HepG2 (cell line): ENCODE results near the gene PGP. TPM values are rescaled to one million over a fixed set of nuclear protein-coding genes. Genes with fewer than 3 reads are reported as not detected.
A peak's percentile ranks its signal among the peaks of the same experiment; 100 is the strongest.

Experiments
- ELF1 ChIP-seq: sonication (generic); formaldehyde crosslinking; IDR thresholded peaks from 2 replicates; pipeline ENCODE4 v1.4.0; 2020; ENCODE audit warnings: missing genetic modification reagents
- HHEX ChIP-seq: IDR thresholded peaks from 2 replicates; pipeline ENCODE4 v1.6.1; 2016; ENCODE audit warnings: control low read depth
- HOMEZ ChIP-seq: IDR thresholded peaks from 2 replicates; pipeline ENCODE4 v1.6.1; 2016; ENCODE audit warnings: low read depth
- KDM2A ChIP-seq: sonication (generic); formaldehyde crosslinking; IDR thresholded peaks from 2 replicates; pipeline ENCODE4 v1.4.0; 2020; ENCODE audit warnings: low read depth, missing genetic modification reagents, borderline replicate concordance
- SAP130 ChIP-seq: IDR thresholded peaks from 2 replicates; pipeline ENCODE4 v1.6.1; 2016; ENCODE audit warnings: low read depth
- THAP11 ChIP-seq: IDR thresholded peaks from 2 replicates; pipeline ENCODE4 v1.6.1; 2016; ENCODE audit warnings: missing biosample characterization, missing genetic modification reagents
- USF2 ChIP-seq, 2 experiments: sonication (generic) in 1 of 2; formaldehyde crosslinking in 1 of 2; IDR thresholded peaks; 2 replicates each; pipeline versions ENCODE4 v1.5.1 to v1.6.1; 2011 to 2020; ENCODE audit warnings: borderline replicate concordance in 1 of 2, low read depth in 1 of 2, low read length in 1 of 2, mild to moderate bottlenecking in 1 of 2, missing genetic modification reagents in 1 of 2, moderate library complexity in 1 of 2
- ZFP91 ChIP-seq: sonication (generic); formaldehyde crosslinking; IDR thresholded peaks from 2 replicates; pipeline ENCODE4 v1.9.0; 2022; ENCODE audit warnings: missing genetic modification reagents, mild to moderate bottlenecking, borderline replicate concordance
- ZNF225 ChIP-seq: sonication (generic); formaldehyde crosslinking; IDR thresholded peaks from 2 replicates; pipeline ENCODE4 v1.4.0; 2020; ENCODE audit warnings: mild to moderate bottlenecking, missing genetic modification reagents
- ZNF556 ChIP-seq: sonication (generic); formaldehyde crosslinking; IDR thresholded peaks from 2 replicates; pipeline ENCODE4 v1.4.0; 2020; ENCODE audit warnings: mild to moderate bottlenecking, missing genetic modification reagents, borderline replicate concordance
- ZNF703 ChIP-seq: sonication (generic); formaldehyde crosslinking; IDR thresholded peaks from 2 replicates; pipeline ENCODE4 v1.5.1; 2020; ENCODE audit warnings: missing genetic modification reagents, mild to moderate bottlenecking, moderate library complexity, borderline replicate concordance
- ZNF788 ChIP-seq: sonication (generic); formaldehyde crosslinking; IDR thresholded peaks from 2 replicates; pipeline ENCODE4 v1.5.0; 2020; ENCODE audit warnings: mild to moderate bottlenecking, missing genetic modification reagents, borderline replicate concordance
- polyA plus RNA-seq, 8 experiments: library from polyadenylated mRNA; depleted of rRNA in 3 of 8; stranded (reverse) in 7 of 8; unstranded in 1 of 8; fragments of >200 nt; fragmentation: Illumina TruSeq in 4 of 8; extraction: Trizol in 4 of 8; gene quantifications; 2 replicates each; pipeline versions ENCODE4 v1.2.1 to v1.2.3, GENCODE V29; 2011 to 2016; ENCODE audit warnings: low read depth in 4 of 8, missing spikeins in 1 of 8, mixed read lengths in 1 of 8; ENCODE audit not compliant: insufficient read depth in 1 of 8
- total RNA-seq, 5 experiments: library from RNA; depleted of rRNA; stranded (reverse); fragments of >200 nt; fragmentation: Illumina TruSeq; extraction: Trizol; gene quantifications; 2 replicates each; pipeline ENCODE4 v1.2.3, GENCODE V29; 2016; ENCODE audit warnings: low read depth in 1 of 5
- TF ChIP-seq, protein P1 (sequence below), 2 experiments: fragments of 450-650 bp in 1 of 2; sonication (generic) in 1 of 2; formaldehyde crosslinking in 1 of 2; IDR thresholded peaks; 2 replicates each; pipeline versions ENCODE4 v1.6.1 to v1.8.0; 2016 to 2022; ENCODE audit warnings: antibody characterized with exemption in 1 of 2, mild to moderate bottlenecking in 1 of 2, missing genetic modification reagents in 1 of 2

PGP gene
- total and polyA plus RNA-seq, 2 of the 13 experiments (the other 11 are each of a cell fraction or from before 2014, with no cell fraction given) = 7.3 to 18.3 TPM

GRCh38 chr16:2226245-2226793 lies 11.7 kb upstream of the PGP start (continued):
- TF ChIP-seq ZFP91 (CRISPR knock-in tag) = 0 out of 2 replicates have a peak, but pooled peaks have one; percentile 9
- TF ChIP-seq KDM2A (CRISPR knock-in tag) = peak; percentile 37; the same call in 1 of the 2 replicates
- no peak for TF ChIP-seq USF2 (IDR thresholded peaks at IDR 0.05; ENCODE audit: low read depth, low read length)
- no peak for TF ChIP-seq USF2 (CRISPR knock-in tag; IDR thresholded peaks at IDR 0.05; ENCODE audit: borderline replicate concordance)
- no peak for TF ChIP-seq ZNF703 (CRISPR knock-in tag)
- no peak for TF ChIP-seq ZNF225 (CRISPR knock-in tag)
- TF ChIP-seq ZNF788 = peak; percentile 29; the same call in 1 of the 2 replicates
- TF ChIP-seq ELF1 = peak; percentile 39; the same call in 1 of the 2 replicates
- TF ChIP-seq HOMEZ (CRISPR knock-in tag) = no peak
- TF ChIP-seq HHEX (CRISPR knock-in tag) = peak; percentile 75
- peak; percentile 56; the same call in 1 of the 2 replicates for TF ChIP-seq ZNF556 (CRISPR knock-in tag)
- TF ChIP-seq SAP130 (CRISPR knock-in tag) = peak; percentile 79
- TF ChIP-seq, protein P1, sequence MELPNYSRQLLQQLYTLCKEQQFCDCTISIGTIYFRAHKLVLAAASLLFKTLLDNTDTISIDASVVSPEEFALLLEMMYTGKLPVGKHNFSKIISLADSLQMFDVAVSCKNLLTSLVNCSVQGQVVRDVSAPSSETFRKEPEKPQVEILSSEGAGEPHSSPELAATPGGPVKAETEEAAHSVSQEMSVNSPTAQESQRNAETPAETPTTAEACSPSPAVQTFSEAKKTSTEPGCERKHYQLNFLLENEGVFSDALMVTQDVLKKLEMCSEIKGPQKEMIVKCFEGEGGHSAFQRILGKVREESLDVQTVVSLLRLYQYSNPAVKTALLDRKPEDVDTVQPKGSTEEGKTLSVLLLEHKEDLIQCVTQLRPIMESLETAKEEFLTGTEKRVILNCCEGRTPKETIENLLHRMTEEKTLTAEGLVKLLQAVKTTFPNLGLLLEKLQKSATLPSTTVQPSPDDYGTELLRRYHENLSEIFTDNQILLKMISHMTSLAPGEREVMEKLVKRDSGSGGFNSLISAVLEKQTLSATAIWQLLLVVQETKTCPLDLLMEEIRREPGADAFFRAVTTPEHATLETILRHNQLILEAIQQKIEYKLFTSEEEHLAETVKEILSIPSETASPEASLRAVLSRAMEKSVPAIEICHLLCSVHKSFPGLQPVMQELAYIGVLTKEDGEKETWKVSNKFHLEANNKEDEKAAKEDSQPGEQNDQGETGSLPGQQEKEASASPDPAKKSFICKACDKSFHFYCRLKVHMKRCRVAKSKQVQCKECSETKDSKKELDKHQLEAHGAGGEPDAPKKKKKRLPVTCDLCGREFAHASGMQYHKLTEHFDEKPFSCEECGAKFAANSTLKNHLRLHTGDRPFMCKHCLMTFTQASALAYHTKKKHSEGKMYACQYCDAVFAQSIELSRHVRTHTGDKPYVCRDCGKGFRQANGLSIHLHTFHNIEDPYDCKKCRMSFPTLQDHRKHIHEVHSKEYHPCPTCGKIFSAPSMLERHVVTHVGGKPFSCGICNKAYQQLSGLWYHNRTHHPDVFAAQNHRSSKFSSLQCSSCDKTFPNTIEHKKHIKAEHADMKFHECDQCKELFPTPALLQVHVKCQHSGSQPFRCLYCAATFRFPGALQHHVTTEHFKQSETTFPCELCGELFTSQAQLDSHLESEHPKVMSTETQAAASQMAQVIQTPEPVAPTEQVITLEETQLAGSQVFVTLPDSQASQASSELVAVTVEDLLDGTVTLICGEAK (IDR thresholded peaks at IDR 0.05) = no peak
- TF ChIP-seq, protein P1 (CRISPR knock-in tag; IDR thresholded peaks at IDR 0.05) = 0 out of 2 replicates have a peak, but pooled peaks have one; percentile 23
- peak; percentile 50; the same call in 1 of the 2 replicates for TF ChIP-seq THAP11 (CRISPR knock-in tag)
